HG03354 (cell line): ENCODE data around the gene YWHAG.
"Not testable (repeated sequence)": the region's sequence is repeated elsewhere in the genome, so short reads cannot be mapped to it uniquely, and the experiment has no call there.

Source experiments
- ATAC-seq: cut with Tn5 transposase; IDR thresholded peaks from one replicate; pipeline ENCODE4 v1.9.1; 2021; ENCODE audit warnings: mild to moderate bottlenecking; ENCODE audit not compliant: unreplicated experiment, poor library complexity, severe bottlenecking

The YWHAG gene

DNA sequence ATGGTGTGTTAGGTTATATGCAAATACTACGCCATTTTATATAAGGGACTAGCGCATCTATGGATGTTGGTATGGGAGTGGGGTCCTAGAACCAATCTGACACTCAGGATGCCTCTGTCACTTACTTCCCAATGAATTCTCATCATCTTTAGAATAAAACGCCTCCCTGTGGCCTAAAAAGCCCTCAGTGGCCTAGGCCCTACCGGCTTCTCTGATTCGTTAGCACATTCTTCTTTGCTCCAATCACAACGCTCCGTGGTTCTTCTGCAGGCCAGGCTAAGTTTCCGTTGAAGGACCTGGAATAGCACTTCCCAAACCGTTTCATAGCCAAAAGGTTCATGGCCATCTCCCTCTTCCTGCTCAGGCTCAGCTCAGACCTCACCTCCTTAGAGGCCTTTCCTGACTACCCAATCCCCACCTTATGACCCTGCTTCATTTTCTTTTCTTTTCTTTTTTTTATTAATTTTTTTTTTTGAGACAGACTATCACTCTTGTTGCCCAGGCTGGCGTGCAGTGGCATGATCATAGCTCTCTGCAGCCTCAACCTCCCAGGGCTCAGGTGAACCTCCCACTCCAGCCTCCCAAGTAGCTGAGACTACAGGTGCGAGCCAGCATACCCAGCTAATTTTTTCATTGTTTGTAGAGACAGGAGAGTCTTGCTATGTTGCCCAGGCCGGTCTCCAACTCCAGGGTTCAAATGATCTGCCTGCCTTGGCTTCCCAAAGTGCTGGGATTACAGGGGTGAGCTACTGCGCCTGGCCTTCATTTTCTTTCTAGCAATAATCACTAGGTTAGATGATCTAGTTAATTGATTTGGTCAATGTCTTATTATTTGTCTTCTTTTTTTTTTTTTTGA, 24.5 kb upstream of the YWHAG start:
- no peak for ATAC-seq

DNA sequence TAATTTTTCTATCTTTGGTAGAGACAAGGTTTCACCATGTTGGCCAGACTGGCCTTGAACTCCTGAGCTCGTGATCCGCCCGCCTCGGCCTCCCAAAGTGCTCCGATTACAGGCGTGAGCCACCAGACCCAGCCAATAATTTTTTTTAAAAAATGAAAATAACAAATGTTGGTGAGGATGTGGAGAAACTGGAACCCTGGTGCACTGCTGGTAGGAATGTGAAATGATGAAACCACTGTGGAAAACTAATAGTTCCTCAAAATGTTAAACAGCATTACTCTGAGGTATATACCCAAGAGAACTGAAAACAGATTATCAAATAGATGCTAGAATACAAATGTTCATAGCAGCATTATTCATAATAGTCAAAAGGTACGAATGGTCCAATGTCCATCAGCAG, 23.0 kb upstream of the YWHAG start:
- ATAC-seq = no peak

DNA sequence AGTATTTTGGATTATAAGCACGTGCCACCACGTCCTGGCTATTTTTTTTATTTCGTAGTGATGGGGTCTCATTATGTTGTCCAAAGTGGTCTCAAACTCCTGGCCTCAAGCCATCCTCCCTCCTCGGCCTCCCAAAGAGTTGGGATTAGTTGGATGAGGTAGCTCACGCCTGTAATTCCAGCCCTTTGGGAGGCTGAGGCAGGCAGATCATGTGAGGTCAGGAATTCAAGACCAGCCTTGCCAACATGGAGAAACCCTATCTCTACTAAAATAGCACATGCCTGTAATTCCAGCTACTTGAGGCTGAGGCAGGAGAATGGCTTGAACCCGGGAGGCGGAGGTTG, 21.8 kb upstream of the YWHAG start:
- no peak for ATAC-seq

DNA sequence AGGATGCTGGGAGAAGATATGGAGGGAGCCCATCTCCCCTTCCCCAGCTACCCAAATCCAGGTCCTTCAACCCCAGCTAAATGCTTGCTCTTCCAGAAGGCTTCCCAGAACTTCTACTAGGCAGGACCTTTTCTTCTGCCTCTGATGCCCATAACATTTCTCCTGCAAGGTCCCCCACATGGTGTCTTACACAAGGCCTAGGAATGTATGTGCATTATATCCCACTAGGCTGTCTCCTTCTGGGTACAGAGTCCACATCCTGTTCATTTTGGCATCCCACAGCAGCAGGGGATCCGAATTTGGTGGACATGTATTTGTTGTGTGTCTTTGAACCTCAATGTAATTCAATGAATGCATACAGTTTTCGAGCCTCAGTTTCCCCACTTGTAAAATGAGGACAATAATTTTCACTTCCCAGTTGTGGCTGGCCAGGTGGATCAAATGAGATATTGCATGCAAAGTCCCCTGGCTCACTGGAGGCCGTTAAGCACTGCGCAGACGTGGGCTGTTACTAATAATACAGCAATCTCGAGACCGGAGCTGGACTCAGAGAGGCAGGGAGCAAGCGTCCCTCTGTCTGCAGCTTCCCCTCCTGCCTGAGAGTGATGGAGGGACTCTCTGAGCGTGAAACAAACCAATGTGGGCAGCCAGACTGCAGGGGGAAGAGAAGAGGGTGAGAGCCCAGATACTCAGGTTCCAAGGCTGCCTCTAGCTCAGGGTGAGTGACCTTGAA, 18.6 kb upstream of the YWHAG start:
- ATAC-seq = no peak

DNA sequence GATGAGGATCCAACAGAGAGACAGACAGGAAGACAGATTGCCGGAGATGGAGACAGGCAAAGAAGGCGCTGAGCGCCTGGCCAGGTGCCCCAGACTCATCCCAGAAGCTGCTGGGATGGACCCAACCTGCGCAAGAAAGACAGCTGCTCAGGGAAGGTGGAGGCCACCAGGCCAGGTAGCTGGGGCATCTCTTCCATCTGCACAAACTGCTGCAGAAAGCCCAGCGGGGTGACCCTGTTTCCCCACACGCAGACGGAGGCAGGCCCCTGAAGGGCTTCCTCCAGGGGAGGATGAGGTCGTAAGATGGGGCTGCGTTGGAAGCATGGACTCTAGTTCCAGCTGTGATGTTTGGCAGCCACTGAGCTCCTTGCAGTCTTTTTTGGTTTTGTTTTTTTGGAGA, 16.5 kb upstream of the YWHAG start:
- ATAC-seq = no peak

DNA sequence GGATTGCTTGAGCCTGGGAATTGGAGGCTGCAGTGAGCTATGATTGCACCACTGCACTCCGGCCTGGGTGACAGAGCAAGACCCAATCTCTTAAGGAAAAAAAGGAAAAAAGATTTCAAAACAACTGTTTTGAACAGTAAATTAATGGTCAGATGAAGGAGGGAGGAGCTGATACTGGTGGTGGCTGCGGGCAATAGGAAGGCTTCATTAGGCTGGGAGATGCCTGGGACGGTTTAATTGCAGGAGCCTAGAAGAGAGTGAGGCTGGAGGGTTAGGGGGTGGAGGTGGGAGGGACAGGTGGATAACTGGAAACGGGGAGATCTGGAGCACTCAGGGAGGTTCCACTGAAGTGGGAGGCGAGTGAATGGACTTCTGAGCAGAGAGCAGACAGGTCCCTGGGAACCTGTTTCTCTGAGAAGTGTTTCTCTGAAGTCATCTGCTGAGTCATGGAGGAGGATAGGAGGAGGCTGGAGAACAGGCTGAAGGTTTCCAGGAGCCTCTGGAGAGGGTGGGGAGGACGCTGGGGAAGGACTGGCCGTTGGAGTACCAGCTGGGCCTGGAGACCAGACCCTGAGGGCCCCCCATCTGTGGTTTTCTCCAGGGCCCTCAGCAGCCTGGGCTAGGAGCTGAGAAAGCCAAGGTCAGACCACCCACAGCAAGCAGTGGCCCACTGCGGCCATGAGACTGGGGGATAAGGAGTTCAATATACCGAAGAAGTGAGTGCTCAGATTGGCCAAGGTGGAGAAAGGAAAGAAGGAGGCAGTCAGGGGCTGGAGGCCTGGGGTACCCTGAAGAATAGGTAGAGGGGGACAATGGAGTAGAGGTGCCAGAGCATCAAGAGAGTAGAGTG, 14.4 kb upstream of the YWHAG start:
- no peak for ATAC-seq

DNA sequence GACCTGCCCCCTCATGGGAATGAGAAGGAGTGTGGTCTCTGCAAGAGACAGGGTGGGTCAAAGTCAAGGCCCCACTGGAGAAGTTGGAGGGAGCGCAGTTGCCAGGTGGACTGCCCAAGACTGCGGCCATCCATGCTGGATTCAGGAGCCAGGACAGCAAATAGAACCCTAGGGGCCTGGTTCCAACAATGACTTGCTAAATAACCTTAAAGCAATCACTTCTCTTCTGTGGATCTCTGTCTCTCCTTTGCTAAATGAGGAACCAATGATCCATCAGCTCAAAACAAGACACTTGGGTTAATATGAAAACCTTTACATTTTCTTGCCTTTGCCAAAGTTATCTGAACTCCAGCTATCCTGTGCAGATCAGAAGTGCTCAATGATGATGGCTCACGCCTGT, 12.6 kb upstream of the YWHAG start:
- ATAC-seq = no peak

DNA sequence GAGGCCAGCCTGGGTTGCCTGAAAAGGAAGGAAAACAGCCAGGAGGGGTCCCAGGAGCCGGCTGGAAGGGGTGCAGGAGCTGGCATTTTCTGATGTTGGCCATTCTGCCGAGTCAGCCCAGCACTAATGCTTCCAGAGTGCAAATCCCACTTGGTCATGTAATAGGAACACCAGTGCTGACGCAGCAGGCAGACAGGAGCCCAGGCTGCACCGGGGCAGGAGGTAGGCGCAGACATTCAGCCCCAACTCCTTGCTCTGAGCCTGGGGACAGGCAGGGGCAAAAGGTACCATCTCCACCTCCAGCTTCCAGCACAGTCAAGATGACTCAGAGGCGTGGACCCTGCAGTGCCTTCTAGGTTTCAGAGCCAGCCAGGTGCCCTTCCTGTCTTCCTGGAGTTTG, 10.2 kb upstream of the YWHAG start:
- ATAC-seq = no peak

DNA sequence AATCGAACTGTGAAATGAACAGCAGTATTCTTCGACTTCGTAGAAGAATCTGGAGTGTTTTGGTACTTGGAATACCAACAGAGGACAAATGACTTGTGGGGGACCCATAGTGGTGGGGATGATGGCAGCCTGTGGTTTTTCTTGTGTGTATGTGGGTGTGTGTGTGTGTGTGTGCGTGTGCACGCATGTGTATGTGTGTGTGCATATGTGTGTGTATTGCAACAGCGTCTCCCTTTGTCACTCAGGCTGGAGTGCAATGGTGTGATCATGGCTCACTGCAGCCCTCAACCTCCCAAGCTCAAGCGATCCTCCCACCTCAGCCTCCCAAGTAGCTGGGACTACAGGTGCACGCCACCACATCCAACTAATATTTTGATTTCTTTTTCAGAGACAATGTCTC, 9.4 kb upstream of the YWHAG start:
- no peak for ATAC-seq

DNA sequence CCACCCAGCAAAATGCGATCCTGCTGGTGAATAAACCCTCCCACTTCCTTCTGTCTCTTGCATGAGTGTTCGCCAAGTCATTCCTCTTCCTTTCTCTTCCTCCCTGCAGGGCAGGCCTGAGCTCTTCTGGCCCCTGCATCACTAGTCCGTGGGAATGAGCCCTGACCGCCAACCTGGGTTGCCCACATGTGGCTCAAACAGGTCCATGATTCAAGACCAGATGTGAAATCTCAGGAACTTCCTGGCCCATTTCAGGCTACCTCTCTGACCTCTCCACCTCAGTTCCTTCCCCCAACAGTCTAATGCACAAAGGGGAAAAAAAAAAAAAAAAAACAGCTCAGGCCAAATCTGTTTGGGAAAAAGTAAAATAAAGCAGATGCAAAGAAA, 5.4 kb upstream of the YWHAG start:
- ATAC-seq = peak; percentile 3

DNA sequence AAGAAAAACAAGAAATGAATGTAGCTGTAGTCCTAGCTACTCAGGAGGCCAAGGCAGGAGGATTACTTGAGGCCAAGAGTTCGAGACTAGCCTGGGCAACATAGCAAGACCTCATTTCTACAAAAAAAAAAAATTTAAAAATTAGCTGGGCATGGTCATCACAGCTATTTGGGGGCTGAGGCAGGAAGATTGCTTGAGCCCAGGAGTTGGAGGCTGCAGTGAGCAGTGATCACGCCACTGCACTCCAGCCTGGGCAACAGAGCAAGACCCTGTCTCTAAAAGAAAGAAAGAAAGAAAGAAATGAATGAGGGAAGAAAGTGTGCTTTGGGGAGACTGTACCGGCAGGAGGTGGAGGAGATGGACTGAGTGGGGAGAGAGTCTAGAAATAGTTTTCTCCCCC, 5.0 kb upstream of the YWHAG start:
- ATAC-seq = not testable (repeated sequence)

DNA sequence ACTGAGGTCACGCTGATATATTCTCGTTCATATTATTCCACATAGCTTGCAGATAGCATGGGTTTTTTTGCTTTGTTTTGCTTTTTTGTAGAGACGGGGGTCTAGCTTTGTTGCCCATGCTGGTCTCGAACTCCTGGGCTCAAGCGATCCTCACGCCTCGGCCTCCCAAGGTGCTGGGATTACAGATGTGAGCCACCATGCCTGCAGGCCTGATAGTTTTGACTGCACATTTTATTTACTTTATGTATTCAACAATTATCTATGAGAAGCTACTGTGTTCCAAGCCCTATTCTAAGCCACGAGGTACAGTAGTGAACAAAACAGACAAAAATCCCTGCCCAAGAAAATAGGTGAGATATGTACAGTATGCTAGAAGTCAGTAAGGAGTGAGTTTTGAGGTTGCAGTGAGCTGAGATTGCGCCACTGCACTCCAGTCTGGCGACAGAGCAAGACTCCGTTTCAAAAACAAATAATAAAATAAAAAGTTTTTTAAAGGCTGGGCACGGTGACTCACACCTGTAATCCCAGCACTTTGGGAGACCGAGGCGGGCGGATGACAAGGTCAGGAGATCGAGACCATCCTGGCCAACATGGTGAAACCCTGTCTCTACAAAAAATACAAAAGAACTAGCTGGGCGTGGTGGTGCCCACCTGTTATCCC, 1.3 kb upstream of the YWHAG start:
- no peak for ATAC-seq

DNA sequence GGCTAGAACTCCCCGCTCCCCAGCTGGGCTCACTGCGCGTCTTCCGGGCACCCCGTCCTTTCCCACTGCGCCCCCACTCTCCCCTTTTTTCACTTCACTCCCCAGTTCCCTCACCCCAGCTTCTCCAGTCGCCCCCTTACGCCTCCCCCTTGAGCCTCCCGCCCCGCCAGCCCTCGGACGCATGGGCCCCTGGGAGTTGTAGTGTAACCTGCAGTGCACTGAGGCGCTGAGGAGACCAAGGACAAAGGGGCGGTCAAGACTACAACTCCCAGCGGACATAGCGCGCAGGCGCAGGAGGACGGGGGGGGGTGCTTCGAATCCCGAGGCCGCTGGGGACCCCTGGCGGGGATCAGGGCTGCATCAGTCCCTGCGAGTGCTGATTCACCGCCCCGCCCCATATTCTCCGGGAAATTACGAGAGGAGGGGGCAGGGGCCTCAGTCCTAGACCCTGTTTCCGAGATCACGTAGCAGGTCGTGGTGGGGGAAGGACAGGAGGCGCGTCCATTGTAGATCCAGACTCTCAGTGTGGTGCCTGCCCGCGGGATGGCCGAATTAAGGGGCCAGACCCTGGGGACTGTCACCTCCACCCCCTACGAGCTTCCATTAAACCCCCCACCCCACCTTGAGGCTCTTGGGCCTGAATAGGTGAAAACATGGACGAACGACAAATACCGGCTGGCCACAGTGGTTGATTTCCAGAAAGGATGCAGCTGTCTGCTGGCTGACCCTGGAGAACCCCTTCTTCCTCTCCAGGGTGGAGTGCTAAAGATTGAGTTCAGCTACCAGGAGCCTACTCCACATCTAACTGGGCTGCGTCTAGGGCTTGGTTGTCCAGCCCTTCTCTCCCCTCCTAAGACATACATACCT, 553 bp upstream of the YWHAG start:
- peak; percentile 90 for ATAC-seq

DNA sequence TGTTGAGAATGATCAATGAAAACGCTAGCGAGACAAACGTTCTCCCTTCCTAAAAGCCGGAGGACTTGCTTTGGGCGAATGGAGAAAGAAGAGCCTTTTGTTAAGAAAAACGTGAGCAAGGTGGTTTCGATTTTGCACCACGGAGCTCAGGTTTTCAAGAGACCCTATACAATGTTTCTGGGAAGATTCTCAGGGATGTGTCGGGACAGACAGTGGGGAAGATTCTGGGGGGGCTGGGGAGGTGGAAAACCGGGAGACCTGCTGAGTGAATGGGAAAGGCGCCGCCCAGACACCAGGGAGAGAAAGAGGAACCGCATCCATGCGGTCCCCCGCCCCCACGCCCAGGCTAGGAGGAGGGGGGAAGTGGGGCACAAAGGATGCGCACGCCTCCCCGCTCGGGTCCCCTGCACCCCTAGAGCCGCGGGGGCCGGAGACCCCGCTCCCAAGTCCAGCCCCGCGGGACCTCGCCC, 745 bp downstream of the YWHAG start:
- peak; percentile 39 for ATAC-seq

DNA sequence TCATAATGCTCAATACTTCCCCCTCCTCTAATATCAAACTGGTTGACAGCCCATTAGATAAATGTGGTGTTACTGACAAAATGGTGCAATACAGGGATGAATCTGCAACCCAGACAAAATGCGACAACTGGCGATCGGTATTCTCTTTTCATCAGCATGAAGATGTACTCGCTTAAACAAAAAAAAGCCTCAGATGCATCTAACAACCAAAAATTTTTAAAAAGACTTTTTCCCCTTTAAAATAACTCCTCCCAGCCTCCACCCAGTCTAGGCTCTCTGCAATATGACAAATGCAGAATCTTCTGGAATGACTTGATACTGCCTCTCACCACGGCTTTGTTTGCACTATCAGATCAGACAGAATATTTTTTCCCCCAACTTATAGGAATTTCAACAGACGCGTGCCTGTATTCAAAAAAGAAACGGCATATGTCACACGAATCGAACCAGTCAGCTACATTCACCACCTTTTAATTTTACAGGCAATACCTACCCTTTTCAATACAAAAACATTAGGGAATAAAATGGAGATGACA, 1.2 kb downstream of the YWHAG start:
- ATAC-seq = no peak

DNA sequence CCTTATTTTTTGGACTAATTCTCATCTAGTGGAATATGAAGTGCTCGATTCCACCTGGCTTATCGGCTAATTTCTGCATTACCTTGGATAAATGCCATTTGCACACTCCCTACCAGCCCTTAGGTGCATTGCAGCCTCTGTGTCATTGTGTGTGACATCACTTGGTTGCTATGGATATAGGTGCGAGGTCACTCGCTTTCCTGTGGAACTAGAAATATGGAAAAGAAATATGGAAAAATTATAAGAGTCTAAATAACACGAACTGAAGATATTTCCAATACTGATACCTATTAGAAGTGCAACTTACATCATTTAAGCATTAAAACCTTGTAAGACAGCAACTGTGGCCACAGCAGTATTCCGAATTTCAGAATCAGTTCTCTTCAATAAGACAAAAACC, 2.0 kb downstream of the YWHAG start:
- ATAC-seq = no peak

DNA sequence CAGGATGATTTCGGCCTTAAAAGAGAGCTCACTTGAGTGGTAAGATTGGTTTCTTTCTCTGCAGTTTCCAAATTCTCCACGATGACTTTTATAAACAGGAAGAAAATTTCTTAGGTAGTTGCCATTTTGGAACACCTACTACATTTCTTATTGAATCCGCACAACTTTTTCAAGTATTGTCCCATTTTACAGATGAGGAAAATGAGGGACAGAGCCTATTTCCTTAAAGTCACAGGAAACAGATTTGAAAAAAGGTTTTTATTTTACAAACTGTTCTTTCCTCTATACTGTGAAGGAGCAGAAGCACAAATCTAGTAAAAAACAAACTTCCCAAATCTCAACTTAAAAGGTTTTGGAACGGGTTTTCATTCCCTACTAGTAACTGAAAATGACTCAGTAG, 2.7 kb downstream of the YWHAG start:
- no peak for ATAC-seq

DNA sequence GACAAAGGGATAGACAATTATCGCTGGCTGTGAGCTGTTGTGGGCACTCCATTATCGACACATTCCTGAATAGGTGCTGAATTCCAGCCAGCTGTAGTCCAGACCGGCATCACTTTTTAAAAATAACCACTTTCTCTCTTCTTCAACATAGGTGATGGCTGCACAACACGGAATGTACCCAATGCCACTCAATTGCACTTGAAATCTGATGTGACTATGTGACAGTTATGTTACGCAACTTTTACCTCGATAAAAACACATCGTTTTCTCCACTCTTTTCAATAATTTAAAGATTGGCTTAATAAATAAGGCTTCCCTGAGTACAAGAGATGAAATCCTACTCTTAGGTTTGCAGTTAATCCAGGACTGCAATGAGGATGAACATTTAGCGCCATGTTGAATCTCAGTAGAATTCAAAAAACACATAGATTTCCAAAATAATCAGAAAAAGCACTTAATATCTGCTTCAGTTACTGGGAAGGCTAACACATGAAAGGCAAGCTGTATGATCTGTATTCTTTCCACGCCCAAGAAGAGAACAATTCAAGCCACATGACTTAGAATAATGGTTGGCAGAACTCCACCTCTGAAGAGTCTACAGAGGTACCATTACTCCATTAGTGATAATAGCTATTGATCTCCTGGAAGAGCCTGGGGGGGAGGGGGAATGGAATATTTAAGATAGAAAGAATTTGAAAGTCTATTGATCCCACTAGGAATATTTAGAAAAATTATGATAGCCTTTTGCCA, 3.6 kb downstream of the YWHAG start:
- no peak for ATAC-seq
